ENCODE results near the gene STARD6.

- TF ChIP-seq POLR2A (IDR thresholded peaks at IDR 0.05; ENCODE audit: low read depth, low read length): no peak
- TF ChIP-seq TAF1 (IDR thresholded peaks at IDR 0.05; ENCODE audit: low read depth, low read length): no peak
Observed at GRCh38 chr18:54357082-54357659, 487 bp downstream of the STARD6 start.

Measured in GM12891 (cell line).